Stimulated activated CD4-positive, alpha-beta T cell treated with anti-CD3 and anti-CD28 coated beads, Interleukin-15, amount 100 ng/mL, for 48 hours (primary cell): ENCODE results near the gene NPSR1.
"Not testable (repeated sequence)": the region's sequence is repeated elsewhere in the genome, so short reads cannot be mapped to it uniquely, and the experiment has no call there.

Source experiments
- DNase-seq, 2 donors: peaks; one replicate each; pipeline ENCODE4 v3.0.0-alpha.2; 2020; ENCODE audit warnings: low read depth in 2 of 2

NPSR1 gene

GRCh38 chr7:34870041-34870440 lies 212.0 kb downstream of the NPSR1 start:
- not testable (repeated sequence) for DNase-seq

DNA sequence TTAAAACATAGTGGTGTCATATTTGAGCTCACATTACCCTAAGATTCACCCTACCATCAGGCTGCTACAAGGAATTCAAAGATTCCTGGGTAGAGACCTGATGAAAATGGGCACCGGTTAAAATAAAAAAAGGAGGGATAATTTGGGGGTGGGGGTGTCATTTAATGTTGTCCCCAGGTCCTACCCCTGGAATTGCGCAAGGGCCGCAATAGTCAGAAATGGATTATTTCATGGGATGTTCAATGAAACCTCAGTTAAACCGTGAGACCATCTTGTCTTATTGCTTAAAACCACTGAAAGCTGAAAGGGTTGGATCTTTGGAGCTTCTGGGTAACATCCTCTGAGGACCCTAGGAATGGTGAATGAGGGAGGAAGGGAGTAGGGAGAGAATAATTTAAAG lies 216.3 kb downstream of the NPSR1 start:
- DNase-seq = not testable (repeated sequence)

DNA sequence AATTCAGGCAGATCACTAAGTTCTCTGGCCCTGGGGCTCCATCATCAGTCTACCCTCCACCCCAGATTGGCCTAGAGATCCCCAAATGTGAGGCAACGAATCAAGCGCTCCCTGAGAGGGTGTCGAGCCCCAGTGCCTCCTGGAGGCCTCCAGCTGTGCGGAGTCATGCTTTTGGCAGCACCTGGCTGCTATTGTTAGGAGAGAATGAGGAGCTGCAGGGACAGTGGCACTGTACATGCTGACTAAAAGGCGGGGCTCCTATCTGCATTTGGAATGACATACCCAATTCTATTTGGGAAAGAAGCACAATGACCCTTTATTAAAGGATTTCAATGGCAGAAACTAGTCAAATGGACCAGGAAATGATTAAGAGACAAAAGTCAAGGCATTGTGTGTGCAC lies 217.5 kb downstream of the NPSR1 start:
- DNase-seq = no peak

DNA sequence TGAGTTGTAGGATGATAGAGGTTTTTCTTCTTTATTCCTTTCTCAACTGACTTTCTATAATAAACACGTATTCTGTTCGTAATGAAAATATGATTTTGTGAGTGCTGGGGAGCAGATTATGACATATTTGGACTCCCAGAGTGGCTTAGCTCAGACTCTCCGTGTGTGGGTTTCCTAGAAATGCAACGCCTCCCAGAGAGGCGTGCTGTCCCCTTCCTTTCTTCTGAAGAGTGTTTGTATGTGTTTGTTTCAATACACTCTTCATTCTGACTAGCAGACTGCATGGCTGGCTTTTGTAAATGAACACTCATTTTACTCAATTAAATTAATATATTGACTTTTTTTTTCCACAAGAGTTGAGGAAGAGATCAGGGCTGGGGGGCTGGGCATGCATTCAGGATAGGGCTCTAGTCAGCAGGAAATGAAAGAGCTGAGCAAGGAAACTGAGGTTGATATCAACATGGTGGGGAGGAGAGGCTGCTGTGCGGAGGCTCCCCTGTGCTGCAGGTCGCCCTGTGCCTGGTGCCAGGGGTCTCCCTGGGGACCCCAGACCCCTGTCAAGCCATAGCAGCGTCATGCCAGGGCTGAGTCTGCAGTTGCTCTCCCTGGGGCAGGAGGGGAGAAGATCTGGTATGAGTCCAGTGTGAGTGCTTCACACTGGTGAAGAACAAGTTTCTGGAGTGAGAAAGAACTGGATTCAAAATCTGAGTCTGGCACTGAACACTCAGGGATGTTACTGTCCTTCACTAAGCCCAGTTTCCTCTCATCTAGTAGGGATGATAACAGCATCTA lies 221.1 kb downstream of the NPSR1 start:
- not testable (repeated sequence) for DNase-seq

GRCh38 chr7:34879871-34880270 lies 221.9 kb downstream of the NPSR1 start:
- no peak for DNase-seq

DNA sequence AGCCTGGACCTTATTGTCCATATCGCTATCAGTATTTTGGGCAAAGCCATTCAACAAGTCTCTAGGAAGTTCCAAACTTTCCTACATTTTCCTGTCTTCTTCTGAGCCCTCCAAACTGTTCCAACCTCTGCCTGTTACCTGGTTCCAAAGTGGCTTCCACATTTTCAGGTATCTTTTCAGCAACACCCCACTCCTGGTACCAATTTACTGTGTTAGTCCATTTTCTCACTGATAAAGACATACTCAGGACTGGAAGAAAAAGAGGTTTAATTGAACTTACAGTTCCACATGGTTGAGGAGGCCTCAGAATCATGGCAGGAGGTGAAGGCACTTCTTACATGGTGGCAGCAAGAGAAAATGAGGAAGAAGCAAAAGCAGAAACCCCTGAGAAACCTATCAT lies 225.8 kb downstream of the NPSR1 start:
- not testable (repeated sequence) for DNase-seq

- DNase-seq = no peak
Observed at GRCh38 chr7:34886856-34887255, 228.8 kb downstream of the NPSR1 start.

DNA sequence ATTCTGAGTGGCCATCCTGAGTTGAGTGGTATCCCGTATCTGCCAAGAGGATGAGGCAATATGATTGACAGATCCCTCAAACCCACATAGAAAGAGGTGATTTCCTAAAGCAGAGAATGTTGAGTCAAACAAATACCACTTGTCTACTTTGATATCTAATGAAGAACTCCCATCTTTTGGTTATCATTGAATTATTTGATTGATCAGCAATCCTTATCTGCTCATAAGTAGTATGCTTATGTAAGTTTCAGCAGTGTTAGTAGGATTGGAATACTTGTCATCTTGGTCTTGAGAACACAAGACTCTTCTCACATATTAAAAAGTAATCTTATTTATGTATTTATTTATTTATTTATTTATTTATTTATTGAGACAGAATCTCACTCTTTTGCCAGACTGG lies 231.9 kb downstream of the NPSR1 start:
- DNase-seq = no peak

GRCh38 chr7:34895202-34895601 lies 237.2 kb downstream of the NPSR1 start:
- no peak for DNase-seq
